ENCODE measurements around the gene ATXN10. TPM values are rescaled to one million over a fixed set of nuclear protein-coding genes. Genes with fewer than 3 reads are reported as not detected.

ATXN10 gene
- total RNA-seq, 2 donors from 2014 or later = 55.8 to 89.1 TPM

DNA sequence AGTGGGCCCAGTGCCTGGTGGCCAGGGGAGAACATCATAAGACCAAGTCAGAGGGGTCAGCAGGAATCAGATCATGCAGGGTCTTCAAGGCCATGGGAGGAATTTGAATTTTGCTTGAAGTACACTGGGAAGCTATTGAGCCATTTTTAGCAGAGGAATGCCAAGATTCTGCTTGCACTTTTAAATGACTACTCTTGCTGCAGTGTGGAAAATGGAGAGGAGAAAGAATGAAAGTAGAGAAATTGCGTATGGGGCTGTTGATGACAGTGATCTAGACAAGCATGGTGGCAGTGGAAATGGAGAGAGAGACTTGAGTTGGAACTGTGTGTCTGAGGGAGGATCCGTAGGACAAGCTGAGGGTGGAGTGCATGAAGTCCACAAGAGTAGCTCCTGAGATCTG is 177.3 kb downstream of the ATXN10 start:
- Mint-ChIP-seq H3K9me3 (peaks cover 16% of the 10 kb centered on the region), H3K36me3 (ENCODE audit: low read depth) (peaks cover 83% of the 10 kb centered on the region), H3K4me3 (no peak overlapping the region), H3K27ac (no peak overlapping the region), H3K27me3 (no peaks in the 10 kb centered on the region), H3K4me1 (no peaks in the 10 kb centered on the region)
- ATAC-seq (replicated peaks) = no peak

DNA sequence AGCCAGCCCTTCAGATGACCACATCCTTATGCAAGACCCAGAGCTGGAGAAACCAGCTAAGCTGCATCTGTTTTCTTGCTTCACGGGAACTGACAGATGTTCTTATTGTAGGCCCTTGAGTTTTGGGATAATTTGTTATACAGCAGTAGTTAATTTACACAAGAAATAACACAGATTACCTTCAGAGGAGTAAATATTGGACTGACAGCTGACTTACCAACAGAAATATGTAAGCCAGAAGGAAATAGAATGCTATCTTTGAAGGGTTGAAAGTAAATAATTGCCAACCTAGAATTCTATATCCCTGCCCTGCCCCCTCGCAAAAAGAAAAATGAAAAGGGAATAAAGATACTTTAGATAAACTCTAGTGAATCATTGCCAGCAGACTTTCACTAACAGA is 181.2 kb downstream of the ATXN10 start:
- Mint-ChIP-seq H3K4me3 (no peak overlapping the region), H3K4me1 (no peaks in the 10 kb centered on the region), H3K9me3 (peaks cover 16% of the 10 kb centered on the region), H3K36me3 (ENCODE audit: low read depth) (peaks cover 67% of the 10 kb centered on the region), H3K27ac (no peak overlapping the region), H3K27me3 (no peaks in the 10 kb centered on the region)
- ATAC-seq (replicated peaks) = no peak

GRCh38 chr22:45855961-45856360 is 184.3 kb downstream of the ATXN10 start:
- Mint-ChIP-seq H3K9me3 (peaks cover 6% of the 10 kb centered on the region), H3K27me3 (no peaks in the 10 kb centered on the region), H3K36me3 (ENCODE audit: low read depth) (peaks cover 36% of the 10 kb centered on the region), H3K27ac (no peak overlapping the region), H3K4me3 (no peak overlapping the region), H3K4me1 (no peaks in the 10 kb centered on the region)
- ATAC-seq (replicated peaks) = no peak

- Mint-ChIP-seq H3K4me1 (no peaks in the 10 kb centered on the region), H3K4me3 (no peak overlapping the region), H3K27me3 (no peaks in the 10 kb centered on the region), H3K9me3 (no peaks in the 10 kb centered on the region), H3K36me3 (ENCODE audit: low read depth) (peaks cover 20% of the 10 kb centered on the region), H3K27ac (no peak overlapping the region)
- no peak for ATAC-seq (replicated peaks)
These were observed 185.9 kb downstream of the ATXN10 start for GRCh38 chr22:45857519-45857918.

GRCh38 chr22:45859231-45860161 is 187.9 kb downstream of the ATXN10 start:
- Mint-ChIP-seq H3K9me3 (no peaks in the 10 kb centered on the region), H3K4me3 (no peak overlapping the region), H3K27ac (no peak overlapping the region), H3K4me1 (peaks cover under 1% of the 10 kb centered on the region), H3K27me3 (peaks cover 3% of the 10 kb centered on the region), H3K36me3 (ENCODE audit: low read depth) (peaks cover 10% of the 10 kb centered on the region)
- no peak for ATAC-seq (replicated peaks)

DNA sequence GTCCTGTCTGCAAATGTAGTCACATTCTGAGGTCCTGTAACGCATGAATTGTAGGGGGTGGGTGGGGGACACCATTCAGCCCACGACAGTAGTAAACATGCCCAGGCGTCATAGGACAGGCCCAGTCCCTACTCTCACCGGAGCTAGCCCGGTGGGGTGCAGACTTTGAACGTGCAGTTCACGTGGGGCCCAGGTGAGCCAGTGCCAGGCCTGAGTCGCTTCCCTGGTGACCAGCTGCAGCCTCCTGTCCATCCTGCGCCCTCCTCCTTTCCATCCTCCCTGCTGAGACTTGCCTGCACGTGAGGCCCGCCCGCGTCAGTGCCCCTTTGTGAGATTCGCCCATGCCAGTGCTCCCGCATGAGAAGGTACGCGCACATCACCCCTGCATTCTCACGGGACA is 188.6 kb downstream of the ATXN10 start:
- peaks cover 10% of the 10 kb centered on the region for H3K27me3 Mint-ChIP-seq
- no peak for ATAC-seq (replicated peaks)
- H3K9me3 Mint-ChIP-seq = no peaks in the 10 kb centered on the region

DNA sequence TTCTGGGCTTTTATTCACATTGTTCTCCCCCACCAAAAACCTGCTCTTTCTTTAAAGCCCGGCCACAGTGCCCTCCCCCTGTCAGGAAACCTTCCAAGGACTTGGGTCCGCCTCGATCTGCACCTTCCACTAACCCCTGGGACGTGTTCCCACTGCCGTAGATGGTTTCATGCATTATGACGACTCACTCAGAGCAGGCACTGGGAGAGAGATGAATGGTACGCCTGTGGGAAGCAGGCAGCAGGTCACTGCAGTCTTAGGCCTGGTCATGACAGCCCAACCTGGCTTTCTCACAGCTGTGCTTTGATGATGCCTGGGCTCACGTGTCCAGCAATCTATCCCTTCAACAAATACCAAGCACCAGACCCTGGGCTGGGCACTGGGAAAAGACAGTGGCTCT is 189.6 kb downstream of the ATXN10 start:
- Mint-ChIP-seq H3K27ac (no peak overlapping the region), H3K36me3 (ENCODE audit: low read depth) (no peaks in the 10 kb centered on the region), H3K9me3 (no peaks in the 10 kb centered on the region), H3K27me3 (peaks cover 10% of the 10 kb centered on the region), H3K4me1 (peaks cover 4% of the 10 kb centered on the region), H3K4me3 (no peak overlapping the region)
- ATAC-seq (replicated peaks) = no peak

More for the DNA sequence above, 188.6 kb downstream of the ATXN10 start:
- Mint-ChIP-seq H3K4me3 (no peak overlapping the region), H3K4me1 (peaks cover 4% of the 10 kb centered on the region), H3K27ac (no peak overlapping the region), H3K36me3 (ENCODE audit: low read depth) (peaks cover 3% of the 10 kb centered on the region)

DNA sequence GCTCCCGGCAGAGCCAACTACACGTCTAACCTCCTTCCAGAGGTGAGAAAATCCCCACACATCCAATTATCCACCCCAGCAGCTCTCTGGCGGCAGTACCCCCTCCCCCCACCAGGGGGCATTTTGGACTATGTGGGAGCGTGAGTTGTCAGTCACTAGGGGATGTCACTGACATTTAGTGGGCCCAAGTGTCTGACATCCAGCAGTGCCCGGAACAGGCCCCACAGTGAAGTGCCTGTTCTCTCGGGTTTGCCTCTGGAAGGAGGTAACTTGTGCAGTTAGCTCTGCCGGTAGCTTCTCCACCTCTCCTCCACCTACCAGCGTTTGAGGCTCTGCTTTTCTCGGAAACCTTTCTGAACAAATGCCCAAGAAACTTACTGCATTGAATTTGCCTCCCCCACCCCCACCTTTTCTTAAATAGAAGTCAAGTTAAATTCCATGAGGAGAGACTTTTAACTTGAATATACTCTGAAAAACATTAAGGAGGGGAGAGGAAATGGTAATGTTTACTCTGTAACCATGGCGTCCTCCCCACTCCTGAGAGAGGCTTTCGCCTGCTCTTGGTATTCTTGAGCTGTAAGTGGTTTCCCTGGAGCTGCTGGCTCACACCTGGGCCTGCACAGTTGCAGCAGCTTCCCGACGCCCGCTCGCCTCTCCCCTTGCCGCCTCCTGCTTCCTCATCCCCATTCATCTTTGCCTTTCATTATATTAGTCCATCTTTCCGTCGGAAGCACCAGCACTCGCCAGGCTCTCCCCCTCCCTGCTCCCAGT is 192.5 kb downstream of the ATXN10 start:
- peaks cover 21% of the 10 kb centered on the region for H3K27me3 Mint-ChIP-seq
- H3K4me3 Mint-ChIP-seq = no peak overlapping the region
- ATAC-seq (replicated peaks) = peak; percentile 70
- no peaks in the 10 kb centered on the region for H3K9me3 Mint-ChIP-seq
- H3K4me1 Mint-ChIP-seq = peaks cover 4% of the 10 kb centered on the region
- peaks cover 10% of the 10 kb centered on the region for H3K36me3 Mint-ChIP-seq (ENCODE audit: low read depth)
- H3K27ac Mint-ChIP-seq = no peak overlapping the region

GRCh38 chr22:45864959-45865476 is 193.4 kb downstream of the ATXN10 start:
- H3K36me3 Mint-ChIP-seq (ENCODE audit: low read depth) = peaks cover 10% of the 10 kb centered on the region
- H3K27me3 Mint-ChIP-seq = peaks cover 21% of the 10 kb centered on the region
- no peak overlapping the region for H3K27ac Mint-ChIP-seq
- no peaks in the 10 kb centered on the region for H3K9me3 Mint-ChIP-seq
- H3K4me3 Mint-ChIP-seq = no peak overlapping the region
- ATAC-seq (replicated peaks) = no peak
- H3K4me1 Mint-ChIP-seq = peaks cover 4% of the 10 kb centered on the region

DNA sequence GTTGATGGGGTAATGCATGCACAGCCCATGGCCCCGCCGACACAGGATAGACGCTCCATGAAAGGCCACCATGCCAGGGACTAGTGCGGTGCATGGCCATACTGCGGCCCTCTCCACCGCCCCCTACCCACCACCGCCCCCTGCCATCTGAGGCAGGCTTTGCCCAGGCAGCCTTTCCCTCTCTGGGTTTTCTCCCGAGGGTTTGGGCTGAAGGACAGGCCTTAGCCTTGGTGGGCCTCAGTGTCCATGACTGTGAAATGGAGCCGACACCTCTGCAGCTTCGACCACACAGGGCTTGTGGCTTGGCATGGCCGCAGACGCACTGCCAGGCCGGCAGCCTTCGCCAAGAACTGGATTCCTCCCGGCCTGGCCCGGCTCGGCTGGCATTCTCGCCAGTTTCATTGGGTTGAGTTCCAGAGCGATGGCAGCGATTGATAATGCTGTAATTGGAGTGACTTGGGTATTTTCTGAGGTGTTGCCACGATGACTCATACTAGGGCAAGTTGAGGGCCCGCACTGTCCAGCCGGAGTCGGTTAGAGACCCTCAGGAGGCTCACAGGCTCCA is 194.0 kb downstream of the ATXN10 start:
- H3K27ac Mint-ChIP-seq = no peak overlapping the region
- peaks cover 21% of the 10 kb centered on the region for H3K27me3 Mint-ChIP-seq
- no peak overlapping the region for H3K4me3 Mint-ChIP-seq
- ATAC-seq (replicated peaks) = no peak
- H3K36me3 Mint-ChIP-seq (ENCODE audit: low read depth) = peaks cover 10% of the 10 kb centered on the region
- H3K9me3 Mint-ChIP-seq = no peaks in the 10 kb centered on the region
- H3K4me1 Mint-ChIP-seq = peaks cover 4% of the 10 kb centered on the region

DNA sequence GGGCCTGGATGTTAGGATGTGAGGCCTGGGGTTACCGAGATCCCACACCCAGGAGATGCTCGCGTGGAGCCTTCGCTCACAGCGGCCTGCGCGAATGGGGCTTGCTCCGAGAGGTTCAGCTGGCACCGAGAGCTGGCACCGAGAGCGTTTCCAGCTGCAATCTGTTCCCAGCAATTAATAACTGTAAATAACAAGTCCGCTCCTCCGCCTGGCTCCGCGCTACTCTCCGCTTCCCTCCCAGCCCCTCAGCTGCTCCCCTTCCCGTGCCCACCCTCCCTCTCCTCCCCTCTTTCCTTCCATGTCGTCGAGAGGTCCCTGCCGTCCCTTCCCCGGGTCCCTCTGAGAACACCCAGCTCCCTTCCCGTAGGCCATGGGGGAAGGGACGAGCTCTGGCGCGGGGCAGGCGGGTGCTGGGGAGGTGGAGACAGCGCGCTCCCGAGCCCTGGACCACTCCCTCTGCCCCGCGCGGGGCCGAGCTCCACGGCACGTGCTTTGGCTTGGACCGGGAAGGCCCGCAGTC is 194.6 kb downstream of the ATXN10 start:
- Mint-ChIP-seq H3K9me3 (no peaks in the 10 kb centered on the region), H3K27ac (no peak overlapping the region), H3K4me3 (no peak overlapping the region), H3K27me3 (peaks cover 21% of the 10 kb centered on the region), H3K36me3 (ENCODE audit: low read depth) (peaks cover 10% of the 10 kb centered on the region), H3K4me1 (peaks cover 4% of the 10 kb centered on the region)
- ATAC-seq (replicated peaks) = no peak

DNA sequence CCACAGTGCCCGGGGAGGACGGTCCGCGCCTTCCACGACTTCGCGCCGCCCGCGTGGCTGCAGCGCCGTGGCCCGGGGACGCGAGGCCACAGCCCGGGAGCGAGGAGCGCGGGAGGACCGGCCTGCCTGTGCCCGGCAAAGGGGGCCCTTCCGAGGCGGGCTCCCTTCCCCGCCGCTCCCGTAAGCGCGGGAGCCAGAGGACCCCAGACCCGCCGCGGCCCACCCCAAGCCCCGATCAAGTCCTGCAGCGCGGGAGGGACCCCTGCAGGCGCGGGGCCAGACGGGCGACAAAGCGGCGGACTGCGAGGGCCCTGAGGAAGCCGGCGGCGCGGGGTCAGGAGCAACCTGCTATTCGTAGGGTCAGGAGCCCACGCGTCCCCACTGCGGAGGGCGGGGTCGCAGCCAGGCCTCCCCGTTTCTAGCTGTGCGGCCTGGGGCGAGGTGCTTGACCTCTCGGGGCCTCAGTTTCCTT is 195.0 kb downstream of the ATXN10 start:
- Mint-ChIP-seq H3K4me1 (peaks cover 4% of the 10 kb centered on the region), H3K27ac (no peak overlapping the region), H3K36me3 (ENCODE audit: low read depth) (peaks cover 10% of the 10 kb centered on the region), H3K4me3 (no peak overlapping the region), H3K27me3 (peaks cover 21% of the 10 kb centered on the region), H3K9me3 (no peaks in the 10 kb centered on the region)
- no peak for ATAC-seq (replicated peaks)

DNA sequence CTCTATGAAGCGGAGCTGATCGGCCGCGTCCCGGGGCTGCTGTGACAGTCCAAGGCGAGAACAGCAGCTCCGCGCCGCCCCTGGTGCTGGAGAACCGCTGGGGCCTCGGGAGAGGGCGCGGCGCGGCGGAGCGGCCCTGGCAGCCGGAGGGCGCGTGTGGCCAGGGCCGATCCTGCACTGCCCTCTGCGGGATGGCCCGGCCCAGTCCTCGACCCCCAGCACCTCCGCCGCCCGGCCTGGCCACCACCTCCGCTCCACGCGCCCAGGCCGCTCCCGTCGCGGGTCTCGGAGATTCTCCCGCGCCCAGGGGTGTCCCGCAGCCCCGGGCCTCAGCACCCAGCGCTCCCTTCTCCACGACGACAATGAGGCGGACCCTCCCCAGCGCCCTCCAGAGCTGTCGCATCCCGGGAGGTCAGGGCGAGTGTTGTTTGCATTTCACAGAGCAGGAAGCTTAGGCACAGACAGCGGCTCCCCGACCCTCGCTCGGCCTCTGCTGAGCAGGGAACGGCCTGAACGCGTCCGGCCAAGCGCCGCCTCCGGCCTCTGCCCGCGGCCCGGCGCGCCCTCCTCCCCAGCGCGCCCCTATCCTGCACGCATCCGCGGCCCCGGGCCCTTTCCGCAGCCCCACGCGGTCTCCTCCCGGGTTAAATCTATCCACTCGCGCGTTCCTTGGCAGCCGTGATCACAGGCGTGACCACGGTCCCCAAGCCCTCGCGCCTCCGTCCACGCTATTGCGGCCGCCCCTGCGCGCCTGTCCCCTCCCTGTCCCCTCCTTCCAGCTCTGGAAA is 195.7 kb downstream of the ATXN10 start:
- peaks cover 4% of the 10 kb centered on the region for H3K4me1 Mint-ChIP-seq
- ATAC-seq (replicated peaks) = no peak
- no peak overlapping the region for H3K27ac Mint-ChIP-seq
- no peak overlapping the region for H3K4me3 Mint-ChIP-seq
- H3K9me3 Mint-ChIP-seq = no peaks in the 10 kb centered on the region
- H3K36me3 Mint-ChIP-seq (ENCODE audit: low read depth) = peaks cover 10% of the 10 kb centered on the region
- H3K27me3 Mint-ChIP-seq = peaks cover 21% of the 10 kb centered on the region

Data from activated T-helper 17 cell treated with anti-CD3 and anti-CD28 coated beads, Interleukin-2, amount 50 U/mL, for 72 hours (primary cell).